HUES64 (cell line): ENCODE results near the gene SMIM44.

Source experiments
- H3K27ac ChIP-seq: 2 replicates; pipeline ENCODE4 v1.7.0; 2013; ENCODE audit warnings: low read depth, low read length, inconsistent platforms
- H3K27me3 ChIP-seq: 2 replicates; pipeline ENCODE4 v1.6.1; 2013; ENCODE audit warnings: mild to moderate bottlenecking, low read length; ENCODE audit not compliant: insufficient read depth
- H3K36me3 ChIP-seq: 2 replicates; pipeline ENCODE4 v1.6.1; 2013; ENCODE audit warnings: mild to moderate bottlenecking, low read length; ENCODE audit not compliant: insufficient read depth
- H3K4me1 ChIP-seq: 2 replicates; pipeline ENCODE4 v1.6.1; 2013; ENCODE audit warnings: mild to moderate bottlenecking, low read length, moderate library complexity; ENCODE audit not compliant: insufficient read depth
- H3K4me3 ChIP-seq: 2 replicates; pipeline ENCODE4 v1.5.1; 2013; ENCODE audit warnings: mild to moderate bottlenecking, low read length, moderate library complexity
- H3K9ac ChIP-seq: 2 replicates; pipeline ENCODE4 v1.6.1; 2013; ENCODE audit warnings: mild to moderate bottlenecking, low read depth, low read length
- H3K9me3 ChIP-seq: 2 replicates; pipeline ENCODE4 v1.6.1; 2013; ENCODE audit warnings: low read depth, low read length; ENCODE audit not compliant: insufficient read depth
- WGBS: fragments of 150-250, 120-280 bp; methylation state at CpG from one replicate; pipeline ENCODE4 v1.1.7; 2013; ENCODE audit warnings: missing lambda C conversion rate; 5-methylcytosine and 5-hydroxymethylcytosine counted together

Gene SMIM44

GRCh38 chr19:3481241-3482090 lies 1.8 kb downstream of the SMIM44 start:
- H3K36me3 ChIP-seq, result no peaks in the 10 kb centered on the region
- no peaks in the 10 kb centered on the region for H3K9me3 ChIP-seq
- WGBS, result 60% methylated on average over 38 of the region's 38 CpGs
- no peak overlapping the region for H3K9ac ChIP-seq
- no peak overlapping the region for H3K27ac ChIP-seq
- no peaks in the 10 kb centered on the region for H3K4me1 ChIP-seq
- H3K4me3 ChIP-seq, result no peak overlapping the region
- H3K27me3 ChIP-seq, result peaks cover 5% of the 10 kb centered on the region; the same call in 1 of the 2 replicates

- peak within 1 kb of the TSS; percentile 32; the same call in 1 of the 2 replicates for H3K4me3 ChIP-seq
- no peaks in the 10 kb centered on the region for H3K4me1 ChIP-seq
- H3K27me3 ChIP-seq, result peaks cover 5% of the 10 kb centered on the region; the same call in 1 of the 2 replicates
- no peak within 1 kb of the TSS for H3K9ac ChIP-seq
- no peaks in the 10 kb centered on the region for H3K9me3 ChIP-seq
- no peaks in the 10 kb centered on the region for H3K36me3 ChIP-seq
- 73% methylated on average over 27 of the region's 27 CpGs for WGBS
- no peak within 1 kb of the TSS for H3K27ac ChIP-seq
Observed at GRCh38 chr19:3480383-3481091, 2.7 kb downstream of the SMIM44 start, which contains the start of gene SMIM24. Gene SMIM24, minus strand, starts transcription at chr19:3480525. Its CDS starts 62 bp downstream, at chr19:3480463.

- Histone ChIP-seq H3K4me3 (peak overlapping the region; percentile 32; the same call in 1 of the 2 replicates), H3K27me3 (peaks cover 5% of the 10 kb centered on the region; the same call in 1 of the 2 replicates), H3K4me1 (no peaks in the 10 kb centered on the region), H3K27ac (no peak overlapping the region), H3K9me3 (no peaks in the 10 kb centered on the region), H3K36me3 (no peaks in the 10 kb centered on the region), H3K9ac (no peak overlapping the region)
- 74% methylated on average over 9 of the region's 9 CpGs for WGBS
Observed at GRCh38 chr19:3479834-3480215, 3.4 kb downstream of the SMIM44 start.

GRCh38 chr19:3479177-3479833 lies 3.9 kb downstream of the SMIM44 start:
- Histone ChIP-seq H3K9ac (no peak overlapping the region), H3K4me3 (peak overlapping the region; percentile 37; the same call in 1 of the 2 replicates), H3K4me1 (no peaks in the 10 kb centered on the region), H3K36me3 (no peaks in the 10 kb centered on the region), H3K27me3 (peaks cover 5% of the 10 kb centered on the region; the same call in 1 of the 2 replicates), H3K9me3 (no peaks in the 10 kb centered on the region), H3K27ac (no peak overlapping the region)
- 70% methylated on average over 7 of the region's 7 CpGs for WGBS

GRCh38 chr19:3478409-3479176 lies 4.6 kb downstream of the SMIM44 start:
- Histone ChIP-seq H3K4me3 (peak overlapping the region; percentile 37), H3K9ac (no peak overlapping the region), H3K27ac (no peak overlapping the region), H3K27me3 (peaks cover 5% of the 10 kb centered on the region; the same call in 1 of the 2 replicates), H3K36me3 (no peaks in the 10 kb centered on the region), H3K4me1 (no peaks in the 10 kb centered on the region), H3K9me3 (no peaks in the 10 kb centered on the region)
- WGBS, result 51% methylated on average over 26 of the region's 27 CpGs

- 96% methylated on average over 2 of the region's 2 CpGs for WGBS
- H3K4me1 ChIP-seq, result no peaks in the 10 kb centered on the region
- no peak overlapping the region for H3K9ac ChIP-seq
- H3K4me3 ChIP-seq, result no peak overlapping the region; the same call in 1 of the 2 replicates
- H3K9me3 ChIP-seq, result no peaks in the 10 kb centered on the region
- H3K27me3 ChIP-seq, result peaks cover 5% of the 10 kb centered on the region; the same call in 1 of the 2 replicates
- H3K36me3 ChIP-seq, result no peaks in the 10 kb centered on the region
- H3K27ac ChIP-seq, result no peak overlapping the region
Observed at GRCh38 chr19:3477951-3478350, 5.3 kb downstream of the SMIM44 start.

GRCh38 chr19:3477506-3477905 lies 5.7 kb downstream of the SMIM44 start:
- H3K4me3 ChIP-seq, result no peak overlapping the region
- no peaks in the 10 kb centered on the region for H3K9me3 ChIP-seq
- H3K27me3 ChIP-seq, result peaks cover 5% of the 10 kb centered on the region; the same call in 1 of the 2 replicates
- H3K36me3 ChIP-seq, result no peaks in the 10 kb centered on the region
- H3K27ac ChIP-seq, result no peak overlapping the region
- no peak overlapping the region for H3K9ac ChIP-seq
- no peaks in the 10 kb centered on the region for H3K4me1 ChIP-seq

GRCh38 chr19:3476830-3477229 lies 6.4 kb downstream of the SMIM44 start:
- no peak overlapping the region for H3K27ac ChIP-seq
- no peaks in the 10 kb centered on the region for H3K36me3 ChIP-seq
- no peaks in the 10 kb centered on the region for H3K4me1 ChIP-seq
- 83% methylated on average over 2 of the region's 2 CpGs for WGBS
- H3K27me3 ChIP-seq, result peaks cover 5% of the 10 kb centered on the region
- H3K4me3 ChIP-seq, result no peak overlapping the region
- H3K9me3 ChIP-seq, result no peaks in the 10 kb centered on the region
- H3K9ac ChIP-seq, result no peak overlapping the region

GRCh38 chr19:3475449-3475848 lies 7.8 kb downstream of the SMIM44 start:
- WGBS, result 76% methylated on average over 4 of the region's 4 CpGs
- Histone ChIP-seq H3K27me3 (peaks cover 12% of the 10 kb centered on the region), H3K27ac (no peak overlapping the region), H3K9ac (no peak overlapping the region), H3K9me3 (no peaks in the 10 kb centered on the region), H3K36me3 (no peaks in the 10 kb centered on the region), H3K4me1 (no peaks in the 10 kb centered on the region), H3K4me3 (no peak overlapping the region)

GRCh38 chr19:3474614-3475013 lies 8.6 kb downstream of the SMIM44 start:
- Histone ChIP-seq H3K27ac (no peak overlapping the region), H3K4me3 (no peak overlapping the region), H3K27me3 (peaks cover 20% of the 10 kb centered on the region), H3K9ac (no peak overlapping the region), H3K9me3 (no peaks in the 10 kb centered on the region), H3K4me1 (no peaks in the 10 kb centered on the region), H3K36me3 (no peaks in the 10 kb centered on the region)
- WGBS, result 87% methylated on average over 2 of the region's 2 CpGs
